Smooth muscle cell (in vitro differentiated cells): ENCODE measurements around the gene HTR3E. TPM values are rescaled to one million over a fixed set of nuclear protein-coding genes. Genes with fewer than 3 reads are reported as not detected.

Experiments
- DNase-seq: peaks from one replicate; lab custom pipeline; 2025; ENCODE audit not compliant: unreplicated experiment; lab: John Stamatoyannopoulos, UW
- H2AFZ ChIP-seq: fragments of 200-600 bp; sonication (generic); 2 replicates; pipeline ENCODE4 v1.6.0; 2016; ENCODE audit warnings: antibody characterized with exemption, low read depth, mild to moderate bottlenecking
- H3F3A ChIP-seq: fragments of 200-600 bp; sonication (generic); 2 replicates; pipeline ENCODE4 v1.6.0; 2017; ENCODE audit warnings: antibody characterized with exemption, low read depth
- H3K27ac ChIP-seq: fragments of 200-600 bp; sonication (generic); 2 replicates; pipeline ENCODE4 v1.5.1; 2016; ENCODE audit warnings: low read depth, mild to moderate bottlenecking
- H3K27me3 ChIP-seq: fragments of 200-600 bp; sonication (generic); 2 replicates; pipeline ENCODE4 v1.6.1; 2016; ENCODE audit warnings: low read depth, mild to moderate bottlenecking
- H3K36me3 ChIP-seq: fragments of 200-600 bp; sonication (generic); 2 replicates; pipeline ENCODE4 v1.5.1; 2016; ENCODE audit warnings: low read depth
- H3K4me1 ChIP-seq: fragments of 200-600 bp; sonication (generic); 2 replicates; pipeline ENCODE4 v1.5.1; 2016; ENCODE audit warnings: low read depth
- H3K4me2 ChIP-seq: fragments of 200-600 bp; sonication (generic); 2 replicates; pipeline ENCODE4 v1.6.0; 2016; ENCODE audit warnings: mild to moderate bottlenecking
- H3K4me3 ChIP-seq: fragments of 200-600 bp; sonication (generic); 2 replicates; pipeline ENCODE4 v1.5.1; 2016; ENCODE audit warnings: mild to moderate bottlenecking
- H3K79me2 ChIP-seq: fragments of 200-600 bp; sonication (generic); 2 replicates; pipeline ENCODE4 v1.6.0; 2016; ENCODE audit warnings: low read depth, mild to moderate bottlenecking
- H3K9ac ChIP-seq: fragments of 200-600 bp; sonication (generic); 2 replicates; pipeline ENCODE4 v1.6.0; 2016; ENCODE audit warnings: low read depth
- H3K9me3 ChIP-seq: fragments of 200-600 bp; sonication (generic); replicated peaks from 2 replicates; pipeline ENCODE4 v1.5.1; 2016; ENCODE audit warnings: low read depth
- H4K20me1 ChIP-seq: fragments of 200-600 bp; sonication (generic); 2 replicates; pipeline ENCODE4 v1.6.0; 2016; ENCODE audit warnings: low read depth
- CTCF ChIP-seq: fragments of 200-600 bp; sonication (generic); IDR thresholded peaks from 2 replicates; pipeline ENCODE4 v1.5.1; 2017; ENCODE audit warnings: borderline replicate concordance, mild to moderate bottlenecking, antibody characterized with exemption; ENCODE audit not compliant: insufficient read depth, poor library complexity, severe bottlenecking
- WGBS: methylation state at CpG from one replicate; pipeline ENCODE4 v1.1.7; 2016; ENCODE audit warnings: low lambda C conversion rate; 5-methylcytosine and 5-hydroxymethylcytosine counted together
- polyA plus RNA-seq: library from polyadenylated mRNA; unstranded; fragments of >200 nt; fragmentation: Nextera tagmentation; extraction: Ambion mirVana; gene quantifications from 2 replicates; pipeline ENCODE4 v1.2.1, GENCODE V29; 2016
- total RNA-seq: library from RNA; depleted of rRNA; stranded (reverse); fragments of >200 nt; gene quantifications from 2 replicates; pipeline ENCODE4 v1.2.3, GENCODE V29; 2014

Gene HTR3E
- total and polyA plus RNA-seq, 2 experiments from 2014 or later: not detected

GRCh38 chr3:184135911-184136260 lies 39.0 kb downstream of the HTR3E start:
- H3K36me3 ChIP-seq: no peaks in the 10 kb centered on the region
- H3K4me3 ChIP-seq: peak overlapping the region; percentile 81
- peaks cover 11% of the 10 kb centered on the region for H3K4me1 ChIP-seq
- no peaks in the 10 kb centered on the region for H3K27me3 ChIP-seq
- peak overlapping the region; percentile 97 for H2AFZ ChIP-seq
- DNase-seq: no peak
- H4K20me1 ChIP-seq: peaks cover 8% of the 10 kb centered on the region
- H3F3A ChIP-seq: peaks cover 7% of the 10 kb centered on the region
- WGBS: 6% methylated on average over 9 of the region's 9 CpGs
- peaks cover 48% of the 10 kb centered on the region for H3K79me2 ChIP-seq
- H3K9ac ChIP-seq: peak overlapping the region; percentile 82
- peak overlapping the region; percentile 21 for H3K27ac ChIP-seq
- peak overlapping the region; percentile 86 for H3K4me2 ChIP-seq
- no peak for TF ChIP-seq CTCF
- H3K9me3 ChIP-seq: no peaks in the 10 kb centered on the region

- Histone ChIP-seq H3K27me3 (no peaks in the 10 kb centered on the region), H3K79me2 (peaks cover 48% of the 10 kb centered on the region), H3K9me3 (no peaks in the 10 kb centered on the region), H3K4me1 (peaks cover 11% of the 10 kb centered on the region), H3F3A (no peaks in the 10 kb centered on the region), H3K36me3 (no peaks in the 10 kb centered on the region), H2AFZ (no peak overlapping the region), H3K27ac (no peak overlapping the region), H3K9ac (no peak overlapping the region), H3K4me3 (no peak overlapping the region), H4K20me1 (peaks cover 8% of the 10 kb centered on the region), H3K4me2 (no peak overlapping the region)
- DNase-seq: no peak
- TF ChIP-seq CTCF: no peak
- WGBS: 100% methylated on average over 10 of the region's 10 CpGs
Measured at GRCh38 chr3:184140436-184140835, 43.6 kb downstream of the HTR3E start.

- Histone ChIP-seq H3K27ac (no peak overlapping the region), H3K9me3 (no peaks in the 10 kb centered on the region), H3K36me3 (no peaks in the 10 kb centered on the region), H3F3A (no peaks in the 10 kb centered on the region), H3K4me3 (no peak overlapping the region), H3K4me1 (no peaks in the 10 kb centered on the region), H3K79me2 (peaks cover 31% of the 10 kb centered on the region), H4K20me1 (no peaks in the 10 kb centered on the region), H3K27me3 (no peaks in the 10 kb centered on the region), H3K4me2 (no peak overlapping the region), H2AFZ (no peak overlapping the region), H3K9ac (no peak overlapping the region)
- 99% methylated on average over 7 of the region's 7 CpGs for WGBS
- no peak for DNase-seq
- TF ChIP-seq CTCF: no peak
Measured at GRCh38 chr3:184142199-184142598, 45.3 kb downstream of the HTR3E start.

- Histone ChIP-seq H4K20me1 (no peaks in the 10 kb centered on the region), H2AFZ (no peak overlapping the region), H3F3A (no peaks in the 10 kb centered on the region), H3K36me3 (no peaks in the 10 kb centered on the region), H3K27me3 (no peaks in the 10 kb centered on the region), H3K9ac (no peak overlapping the region), H3K4me3 (no peak overlapping the region), H3K4me2 (no peak overlapping the region), H3K4me1 (no peaks in the 10 kb centered on the region), H3K79me2 (peaks cover 19% of the 10 kb centered on the region), H3K9me3 (no peaks in the 10 kb centered on the region), H3K27ac (no peak overlapping the region)
- no peak for TF ChIP-seq CTCF
- WGBS: 94% methylated on average over 3 of the region's 3 CpGs
- no peak for DNase-seq
Measured at GRCh38 chr3:184143327-184143726, 46.5 kb downstream of the HTR3E start.
